GM20000 (cell line): Measurements from ENCODE around the gene CHST15.

Experiments used
- DNase-seq: peaks from one replicate; pipeline ENCODE4 v3.0.0; 2012; ENCODE audit warnings: low spot score
- CTCF ChIP-seq: IDR thresholded peaks from 2 replicates; pipeline ENCODE4 v1.5.1; 2012; ENCODE audit warnings: mild to moderate bottlenecking, control low read depth; ENCODE audit errors: extremely low read depth, missing control alignments

Gene CHST15

GRCh38 chr10:123958241-123958640, 135.2 kb downstream of the CHST15 start:
- TF ChIP-seq CTCF, result no peak
- no peak for DNase-seq
